ENCODE data around the gene OR9G1.
"Not testable (repeated sequence)": the region's sequence is repeated elsewhere in the genome, so short reads cannot be mapped to it uniquely, and the experiment has no call there.

Gene OR9G1
- 0 reads per million in 2 donors for total RNA-seq

- DNase-seq, result no peak
Observed at GRCh38 chr11:56698795-56699194, at the start of gene OR9G1. TSS of gene OR9G1 (plus strand) at chr11:56699095. CDS start at chr11:56700388, 1,293 bp downstream.

GRCh38 chr11:56659755-56660154 is 39.1 kb upstream of the OR9G1 start:
- DNase-seq, result no peak

GRCh38 chr11:56663386-56663785 is 35.5 kb upstream of the OR9G1 start, which contains the start of gene OR5AR1:
TSS of gene OR5AR1 (plus strand) at chr11:56663686. CDS start at chr11:56663686, 0 bp downstream.
- DNase-seq, result no peak

GRCh38 chr11:56670984-56671383 is 27.9 kb upstream of the OR9G1 start:
- DNase-seq, result no peak

DNA sequence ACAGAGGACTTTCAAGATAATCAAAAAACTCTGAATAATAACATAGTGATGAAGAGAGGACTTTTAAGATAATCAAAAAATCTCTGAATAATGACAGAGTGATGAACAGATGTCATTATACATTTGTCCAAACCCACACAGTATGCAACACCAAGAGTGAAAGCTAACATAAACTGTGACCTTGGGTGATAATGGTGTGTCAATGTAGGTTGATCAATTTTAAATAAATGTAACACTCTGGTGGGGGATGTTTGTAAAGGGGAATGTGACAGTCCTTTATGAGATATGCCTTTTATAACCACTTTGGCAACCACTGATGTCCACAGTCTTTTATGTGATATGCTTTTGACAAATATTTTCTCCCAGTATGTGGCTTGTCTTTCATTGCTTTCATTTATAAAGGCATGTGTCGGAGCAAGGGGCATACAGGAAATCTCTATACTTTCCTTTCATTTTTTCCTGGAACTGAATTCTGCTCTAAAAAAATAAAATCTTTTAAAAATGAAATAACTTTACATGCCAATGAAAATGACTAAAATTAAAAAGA is 10.3 kb upstream of the OR9G1 start:
- DNase-seq, result no peak

DNA sequence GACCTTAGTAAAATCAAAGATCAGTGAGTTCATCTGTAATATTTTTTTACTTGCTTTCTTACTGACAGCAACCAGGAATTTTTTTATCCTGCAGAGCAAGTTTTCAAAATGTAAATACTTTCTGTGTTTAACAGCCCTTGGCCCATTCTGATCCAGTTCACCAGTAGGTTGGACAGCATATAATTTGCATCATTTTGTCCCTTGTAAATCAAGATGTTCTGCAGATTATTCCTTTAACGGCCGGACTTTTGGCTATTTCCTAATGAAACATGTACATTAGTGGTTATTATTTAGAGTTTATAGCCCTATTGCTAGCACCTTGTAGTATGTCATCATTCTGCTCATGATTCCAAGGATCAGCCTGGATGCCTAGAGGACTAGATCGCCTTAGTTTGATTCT is 7.7 kb upstream of the OR9G1 start:
- DNase-seq, result not testable (repeated sequence)

- no peak for DNase-seq
Observed at GRCh38 chr11:56693428-56693827, 5.5 kb upstream of the OR9G1 start.

DNA sequence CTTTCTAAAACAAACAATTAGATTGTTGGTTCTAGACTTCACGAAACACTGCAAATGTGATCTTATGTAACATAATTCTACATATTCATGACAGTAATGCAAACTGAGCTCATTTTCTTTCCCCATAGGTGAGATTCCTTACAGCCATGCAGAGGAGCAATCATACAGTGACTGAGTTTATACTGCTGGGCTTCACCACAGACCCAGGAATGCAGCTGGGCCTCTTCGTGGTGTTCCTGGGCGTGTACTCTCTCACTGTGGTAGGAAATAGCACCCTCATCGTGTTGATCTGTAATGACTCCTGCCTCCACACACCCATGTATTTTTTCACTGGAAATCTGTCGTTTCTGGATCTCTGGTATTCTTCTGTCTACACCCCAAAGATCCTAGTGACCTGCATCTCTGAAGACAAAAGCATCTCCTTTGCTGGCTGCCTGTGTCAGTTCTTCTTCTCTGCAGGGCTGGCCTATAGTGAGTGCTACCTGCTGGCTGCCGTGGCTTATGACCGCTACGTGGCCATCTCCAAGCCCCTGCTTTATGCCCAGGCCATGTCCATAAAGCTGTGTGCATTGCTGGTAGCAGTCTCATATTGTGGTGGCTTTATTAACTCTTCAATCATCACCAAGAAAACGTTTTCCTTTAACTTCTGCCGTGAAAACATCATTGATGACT is 1.5 kb downstream of the OR9G1 start:
- no peak for DNase-seq

DNA sequence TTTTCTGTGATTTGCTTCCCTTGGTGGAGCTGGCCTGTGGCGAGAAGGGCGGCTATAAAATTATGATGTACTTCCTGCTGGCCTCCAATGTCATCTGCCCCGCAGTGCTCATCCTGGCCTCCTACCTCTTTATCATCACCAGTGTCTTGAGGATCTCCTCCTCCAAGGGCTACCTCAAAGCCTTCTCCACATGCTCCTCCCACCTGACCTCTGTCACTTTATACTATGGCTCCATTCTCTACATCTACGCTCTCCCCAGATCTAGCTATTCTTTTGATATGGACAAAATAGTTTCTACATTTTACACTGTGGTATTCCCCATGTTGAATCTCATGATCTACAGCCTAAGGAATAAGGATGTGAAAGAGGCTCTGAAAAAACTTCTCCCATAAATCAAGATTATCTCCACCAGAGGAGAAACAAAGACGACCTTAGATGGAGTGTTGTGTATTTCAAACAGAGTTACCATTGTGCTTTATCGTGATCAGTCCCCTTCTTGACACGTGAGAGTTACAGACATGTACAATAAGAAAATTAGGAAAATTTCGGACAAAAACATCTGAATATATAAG is 2.1 kb downstream of the OR9G1 start:
- no peak for DNase-seq

GRCh38 chr11:56705784-56706396 is 7.0 kb downstream of the OR9G1 start:
- no peak for DNase-seq

- no peak for DNase-seq
Observed at GRCh38 chr11:56706486-56706885, 7.6 kb downstream of the OR9G1 start.

DNA sequence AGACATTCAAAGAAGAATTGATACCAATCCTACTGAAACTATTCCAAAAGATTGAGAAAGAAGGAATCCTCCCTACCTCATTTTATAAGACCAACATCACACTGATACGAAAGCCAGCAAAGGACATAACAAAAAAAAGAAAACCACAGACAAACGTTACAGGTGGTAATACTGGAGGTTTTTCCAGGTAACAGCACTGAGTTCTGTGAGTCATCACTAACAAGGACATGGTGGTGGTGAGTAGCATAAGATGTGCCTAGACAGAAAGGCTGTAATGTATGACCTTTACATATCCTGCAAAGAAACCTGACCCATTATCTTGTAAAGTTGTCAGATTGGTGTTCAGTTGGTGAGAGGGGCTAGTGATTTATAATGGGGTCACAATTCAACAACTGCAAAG is 15.3 kb downstream of the OR9G1 start:
- DNase-seq, result no peak

DNA sequence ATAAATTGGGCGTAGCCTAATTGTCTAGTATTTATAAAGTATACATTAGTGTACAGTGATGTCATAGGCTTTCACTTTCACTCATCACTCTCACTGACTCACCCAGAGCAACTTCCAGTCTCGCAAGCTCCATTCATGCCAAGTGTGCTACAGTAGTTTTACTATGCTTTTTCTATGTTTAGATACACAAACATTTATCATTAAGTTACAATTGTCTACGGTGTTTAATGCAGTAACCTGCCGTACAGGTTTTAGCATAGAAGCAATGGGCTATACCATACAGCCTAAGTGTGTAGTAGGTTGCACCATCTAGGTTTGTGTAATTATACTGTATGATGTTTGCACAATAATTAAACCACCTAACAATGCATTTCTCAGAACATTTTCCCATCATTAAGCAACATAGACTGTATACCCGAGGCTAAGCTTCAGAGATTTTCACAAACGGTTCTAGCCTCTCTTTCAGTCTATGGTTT is 17.5 kb downstream of the OR9G1 start:
- DNase-seq, result no peak

DNA sequence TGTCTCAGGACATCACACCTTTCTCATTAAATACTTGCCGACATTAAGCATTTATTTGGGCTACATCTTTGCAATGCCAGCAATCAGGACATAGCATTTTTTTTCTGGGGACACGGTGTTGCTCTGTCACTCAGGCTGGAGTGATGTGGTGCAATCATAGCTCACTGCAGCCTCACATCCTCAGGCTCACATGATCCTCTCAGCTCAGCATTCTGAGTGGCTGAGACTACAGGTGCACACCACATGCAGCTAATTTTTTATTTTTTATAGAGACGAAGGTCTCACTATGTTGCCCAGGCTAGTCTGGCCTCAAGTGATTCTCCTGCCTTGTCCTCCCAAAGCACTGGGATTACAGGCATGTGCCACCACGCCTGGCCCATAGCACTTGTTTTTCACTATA is 21.6 kb downstream of the OR9G1 start:
- no peak for DNase-seq

DNA sequence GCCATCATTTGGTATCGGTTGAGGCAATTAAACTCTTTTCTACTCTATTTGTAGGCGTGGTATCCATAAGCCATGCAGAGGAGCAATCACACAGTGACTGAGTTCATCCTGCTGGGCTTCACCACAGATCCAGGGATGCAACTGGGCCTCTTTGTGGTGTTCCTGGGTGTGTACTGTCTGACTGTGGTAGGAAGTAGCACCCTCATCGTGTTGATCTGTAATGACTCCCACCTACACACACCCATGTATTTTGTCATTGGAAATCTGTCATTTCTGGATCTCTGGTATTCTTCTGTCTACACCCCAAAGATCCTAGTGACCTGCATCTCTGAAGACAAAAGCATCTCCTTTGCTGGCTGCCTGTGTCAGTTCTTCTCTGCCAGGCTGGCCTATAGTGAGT is 41.2 kb downstream of the OR9G1 start:
- DNase-seq, result no peak

DNA sequence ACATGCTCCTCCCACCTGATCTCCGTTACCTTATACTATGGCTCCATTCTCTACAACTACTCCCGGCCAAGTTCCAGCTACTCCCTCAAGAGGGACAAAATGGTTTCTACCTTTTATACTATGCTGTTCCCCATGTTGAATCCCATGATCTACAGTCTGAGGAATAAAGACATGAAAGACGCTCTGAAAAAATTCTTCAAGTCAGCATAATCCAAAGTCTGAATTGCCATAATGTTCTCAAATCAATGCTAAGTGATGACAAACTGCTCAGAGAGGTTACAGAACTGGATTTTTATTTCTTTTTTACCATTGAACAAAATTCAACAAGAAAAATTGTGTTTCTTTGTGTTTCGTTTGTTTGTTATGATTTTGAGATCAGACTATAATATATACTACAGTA is 42.0 kb downstream of the OR9G1 start:
- no peak for DNase-seq

DNA sequence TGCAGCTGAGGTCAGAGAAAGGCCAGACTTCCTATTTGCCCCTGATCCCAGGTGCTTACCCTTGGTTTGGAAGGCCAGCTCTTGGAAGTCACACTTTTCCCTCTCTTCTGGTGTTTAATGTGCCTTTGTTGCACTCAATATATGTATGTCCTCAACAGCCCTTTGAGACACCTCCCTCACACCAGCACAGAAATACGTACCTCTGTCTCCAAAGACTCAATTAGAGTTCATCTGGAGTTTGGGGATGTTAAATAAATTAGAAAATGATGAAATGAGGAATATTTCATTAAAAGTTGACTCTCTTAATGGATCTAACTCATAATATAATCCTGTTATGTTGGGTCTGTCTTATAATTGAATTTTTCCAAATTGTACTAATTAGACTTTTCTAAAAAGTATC is 49.7 kb downstream of the OR9G1 start, which contains the start of gene OR9G4:
TSS of gene OR9G4 (minus strand) at position 101 of the 400 bp plus-strand sequence. CDS start 4,931 bp downstream, outside the sequence.
- no peak for DNase-seq

GRCh38 chr11:56750190-56750589 is 51.3 kb downstream of the OR9G1 start:
- DNase-seq, result no peak

- DNase-seq, result no peak
Observed at GRCh38 chr11:56751480-56751879, 52.6 kb downstream of the OR9G1 start.
